ENCODE data around the gene MAP1A. TPM values are rescaled to one million over a fixed set of nuclear protein-coding genes. Genes with fewer than 3 reads are reported as not detected.

MAP1A gene
- total and polyA plus RNA-seq, 12 donors, result 3.4 to 139 (median 45.5) TPM

DNA sequence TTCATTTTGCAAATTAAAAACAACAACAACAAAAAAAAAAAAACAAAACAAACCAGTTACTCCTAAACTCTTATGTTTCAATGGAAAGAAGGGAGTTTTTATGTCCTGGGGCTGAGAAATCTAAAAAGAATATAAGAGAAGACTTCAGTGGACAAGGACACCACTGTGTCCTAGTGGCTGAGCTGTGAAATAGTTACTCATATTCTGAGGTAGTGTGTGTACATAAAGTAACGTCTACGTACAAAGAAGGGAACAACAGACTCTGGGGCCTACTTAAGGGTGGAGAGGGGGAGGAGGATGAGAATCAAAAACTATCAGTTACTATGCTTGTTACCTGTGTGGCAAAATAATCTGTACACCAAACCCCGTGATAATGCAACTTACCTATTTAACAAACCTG lies 18.4 kb upstream of the MAP1A start:
- intact Hi-C loops (cut with DNase I), result no loop called here
- Histone ChIP-seq H3K9me3 (no peaks in the 10 kb centered on the region), H3K36me3 (no peaks in the 10 kb centered on the region), H3K4me3 (no peak overlapping the region), H3K4me1 (no peaks in the 10 kb centered on the region), H3K27ac (no peak overlapping the region), H3K27me3 (no peaks in the 10 kb centered on the region)
- ATAC-seq, result no peak
- TF ChIP-seq, protein P1, sequence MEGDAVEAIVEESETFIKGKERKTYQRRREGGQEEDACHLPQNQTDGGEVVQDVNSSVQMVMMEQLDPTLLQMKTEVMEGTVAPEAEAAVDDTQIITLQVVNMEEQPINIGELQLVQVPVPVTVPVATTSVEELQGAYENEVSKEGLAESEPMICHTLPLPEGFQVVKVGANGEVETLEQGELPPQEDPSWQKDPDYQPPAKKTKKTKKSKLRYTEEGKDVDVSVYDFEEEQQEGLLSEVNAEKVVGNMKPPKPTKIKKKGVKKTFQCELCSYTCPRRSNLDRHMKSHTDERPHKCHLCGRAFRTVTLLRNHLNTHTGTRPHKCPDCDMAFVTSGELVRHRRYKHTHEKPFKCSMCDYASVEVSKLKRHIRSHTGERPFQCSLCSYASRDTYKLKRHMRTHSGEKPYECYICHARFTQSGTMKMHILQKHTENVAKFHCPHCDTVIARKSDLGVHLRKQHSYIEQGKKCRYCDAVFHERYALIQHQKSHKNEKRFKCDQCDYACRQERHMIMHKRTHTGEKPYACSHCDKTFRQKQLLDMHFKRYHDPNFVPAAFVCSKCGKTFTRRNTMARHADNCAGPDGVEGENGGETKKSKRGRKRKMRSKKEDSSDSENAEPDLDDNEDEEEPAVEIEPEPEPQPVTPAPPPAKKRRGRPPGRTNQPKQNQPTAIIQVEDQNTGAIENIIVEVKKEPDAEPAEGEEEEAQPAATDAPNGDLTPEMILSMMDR (IDR thresholded peaks at IDR 0.05), result no peak
- no peak for DNase-seq
- 77 to 84% methylated on average over 3 of the region's 3 CpGs for WGBS, 2 donors

DNA sequence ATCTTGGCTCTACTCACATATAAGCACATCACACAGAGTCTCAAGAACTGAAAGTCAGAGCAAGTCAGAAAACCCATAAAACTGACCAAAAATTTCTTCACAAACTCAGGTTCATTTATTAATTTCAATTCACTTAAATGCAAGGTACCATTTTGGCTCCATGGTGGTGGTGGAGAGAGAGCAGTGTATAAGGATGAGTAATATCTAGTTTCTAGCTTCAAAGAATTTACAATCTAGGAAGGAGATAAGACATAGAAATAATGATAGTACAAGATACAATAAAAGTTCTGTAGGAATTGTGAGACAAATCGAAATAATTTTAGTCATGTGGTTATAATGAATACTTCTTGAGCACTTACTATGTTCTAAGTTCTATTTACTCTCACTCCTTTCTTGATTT lies 17.8 kb upstream of the MAP1A start:
- H3K4me3 ChIP-seq, result no peak overlapping the region
- WGBS, 2 donors, result 88 to 91% methylated on average over 1 of the region's 1 CpG
- DNase-seq (no peak), ATAC-seq (no peak)
- intact Hi-C loops (cut with DNase I), result no loop called here
- H3K9me3 ChIP-seq, result no peaks in the 10 kb centered on the region
- TF ChIP-seq, protein P1 (IDR thresholded peaks at IDR 0.05), result no peak
- no peaks in the 10 kb centered on the region for H3K4me1 ChIP-seq
- no peak overlapping the region for H3K27ac ChIP-seq
- no peaks in the 10 kb centered on the region for H3K36me3 ChIP-seq
- H3K27me3 ChIP-seq, result no peaks in the 10 kb centered on the region

DNA sequence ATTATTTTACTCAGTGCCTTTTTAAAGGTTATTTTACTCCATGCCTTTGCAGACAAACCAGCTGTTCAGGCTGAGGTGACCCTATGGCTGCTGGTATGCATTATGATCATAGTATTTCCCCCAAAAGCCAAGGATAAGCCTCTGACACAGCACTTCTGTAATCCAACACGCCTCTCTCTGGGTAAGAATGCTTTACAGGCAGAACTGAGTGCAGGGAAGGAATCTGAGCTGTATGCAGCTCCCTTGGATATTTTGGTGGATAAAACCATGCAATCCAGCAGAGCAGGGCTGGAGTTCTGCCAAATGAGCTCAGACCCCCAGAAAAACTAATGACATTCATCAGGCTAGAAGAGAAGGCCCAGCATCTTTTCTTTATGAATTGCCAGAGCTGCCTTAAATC lies 11.7 kb upstream of the MAP1A start:
- no peaks in the 10 kb centered on the region for H3K9me3 ChIP-seq
- no peak overlapping the region for H3K4me3 ChIP-seq
- WGBS, 2 donors, result 76 to 86% methylated on average over 1 of the region's 1 CpG
- DNase-seq (no peak), ATAC-seq (no peak)
- no peaks in the 10 kb centered on the region for H3K27me3 ChIP-seq
- intact Hi-C loops (cut with DNase I), result no loop called here
- TF ChIP-seq, protein P1 (IDR thresholded peaks at IDR 0.05), result no peak
- H3K27ac ChIP-seq, result no peak overlapping the region
- no peaks in the 10 kb centered on the region for H3K36me3 ChIP-seq
- peaks cover 14 to 23% (median 18%) of the 10 kb centered on the region in 9 donors for H3K4me1 ChIP-seq

DNA sequence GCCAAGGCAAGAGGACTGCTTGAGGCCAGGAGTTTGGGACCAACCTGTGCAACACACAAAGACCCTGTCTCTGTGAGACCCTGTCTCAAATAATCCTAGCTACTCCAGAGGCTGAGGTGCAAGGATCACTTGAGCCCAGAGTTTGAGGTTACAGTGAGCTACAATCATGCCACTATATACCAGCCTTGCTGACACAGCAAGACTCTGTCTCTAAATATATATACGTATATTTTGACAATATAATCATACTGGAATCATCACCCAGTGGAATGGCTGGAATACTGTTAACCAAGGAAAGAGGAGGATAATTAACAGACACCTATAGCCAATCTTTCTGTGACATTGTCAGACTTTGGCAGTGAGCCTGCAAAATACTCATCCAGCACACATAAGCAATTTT lies 9.0 kb upstream of the MAP1A start:
- intact Hi-C loops (cut with DNase I), result no loop called here
- Histone ChIP-seq H3K9me3 (no peaks in the 10 kb centered on the region), H3K4me3 (no peak overlapping the region), H3K4me1 (peaks cover 14 to 44% (median 32%) of the 10 kb centered on the region in 9 donors), H3K27me3 (peaks cover 0 to 6% (median 0%) of the 10 kb centered on the region in 7 donors), H3K27ac (peak overlapping the region in 7 of 10 donors; percentile 79 to 95 (median 92)), H3K36me3 (no peaks in the 10 kb centered on the region)
- DNase-seq, result no peak
- no peak for ATAC-seq
- WGBS, 2 donors, result 56 to 63% methylated on average over 1 of the region's 1 CpG
- TF ChIP-seq, protein P1 (IDR thresholded peaks at IDR 0.05), result no peak

Measured in heart right ventricle (tissue), 16 donors.